Measurements from ENCODE around the gene CSF2RB.

- TF ChIP-seq CTCF (IDR thresholded peaks at IDR 0.05) (no peak), SP1 (CRISPR knock-in tag; conservative IDR thresholded peaks at IDR 0.05) (no peak), ZNF121 (CRISPR knock-in tag; IDR thresholded peaks at IDR 0.05) (no peak), FOXJ3 (CRISPR knock-in tag; IDR thresholded peaks at IDR 0.05; ENCODE audit: borderline replicate concordance) (no peak), NR1H2 (CRISPR knock-in tag; IDR thresholded peaks at IDR 0.05) (no peak), USF1 (CRISPR knock-in tag; IDR thresholded peaks at IDR 0.05) (no peak), ZNF416 (CRISPR knock-in tag; IDR thresholded peaks at IDR 0.05) (no peak), CREB1 (CRISPR knock-in tag; IDR thresholded peaks at IDR 0.05) (no peak)
These were observed 16.2 kb downstream of the CSF2RB start for GRCh38 chr22:36929621-36930020.
